GM20000 (cell line): ENCODE results near the gene DDB1.

Source experiments
- DNase-seq: peaks from one replicate; pipeline ENCODE4 v3.0.0; 2012; ENCODE audit warnings: low spot score
- TF ChIP-seq, protein P1 (sequence below): IDR thresholded peaks from 2 replicates; pipeline ENCODE4 v1.5.1; 2012; ENCODE audit warnings: mild to moderate bottlenecking, control low read depth; ENCODE audit errors: extremely low read depth, missing control alignments

The DDB1 gene

DNA sequence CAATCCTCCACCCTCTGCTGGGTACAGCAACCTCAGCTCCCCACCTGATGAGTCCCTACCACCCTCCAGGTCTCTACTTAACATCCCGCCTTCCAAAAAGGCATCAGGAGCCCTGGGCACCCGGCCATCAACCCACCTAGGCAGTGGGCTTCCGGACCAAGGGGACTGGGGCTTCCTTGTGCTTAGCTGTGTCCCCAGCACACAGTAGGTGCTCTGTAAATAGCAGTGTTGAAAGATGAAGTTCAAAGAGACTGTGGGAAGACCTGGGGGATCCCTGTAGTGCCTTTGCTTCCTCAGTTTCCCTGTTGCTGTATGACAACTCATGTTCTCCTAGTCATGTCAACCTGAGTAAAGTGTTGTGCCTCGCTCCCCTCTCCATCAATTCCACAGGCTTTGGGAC is 58.8 kb downstream of the DDB1 start:
- TF ChIP-seq, protein P1, sequence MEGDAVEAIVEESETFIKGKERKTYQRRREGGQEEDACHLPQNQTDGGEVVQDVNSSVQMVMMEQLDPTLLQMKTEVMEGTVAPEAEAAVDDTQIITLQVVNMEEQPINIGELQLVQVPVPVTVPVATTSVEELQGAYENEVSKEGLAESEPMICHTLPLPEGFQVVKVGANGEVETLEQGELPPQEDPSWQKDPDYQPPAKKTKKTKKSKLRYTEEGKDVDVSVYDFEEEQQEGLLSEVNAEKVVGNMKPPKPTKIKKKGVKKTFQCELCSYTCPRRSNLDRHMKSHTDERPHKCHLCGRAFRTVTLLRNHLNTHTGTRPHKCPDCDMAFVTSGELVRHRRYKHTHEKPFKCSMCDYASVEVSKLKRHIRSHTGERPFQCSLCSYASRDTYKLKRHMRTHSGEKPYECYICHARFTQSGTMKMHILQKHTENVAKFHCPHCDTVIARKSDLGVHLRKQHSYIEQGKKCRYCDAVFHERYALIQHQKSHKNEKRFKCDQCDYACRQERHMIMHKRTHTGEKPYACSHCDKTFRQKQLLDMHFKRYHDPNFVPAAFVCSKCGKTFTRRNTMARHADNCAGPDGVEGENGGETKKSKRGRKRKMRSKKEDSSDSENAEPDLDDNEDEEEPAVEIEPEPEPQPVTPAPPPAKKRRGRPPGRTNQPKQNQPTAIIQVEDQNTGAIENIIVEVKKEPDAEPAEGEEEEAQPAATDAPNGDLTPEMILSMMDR = no peak
- no peak for DNase-seq

DNA sequence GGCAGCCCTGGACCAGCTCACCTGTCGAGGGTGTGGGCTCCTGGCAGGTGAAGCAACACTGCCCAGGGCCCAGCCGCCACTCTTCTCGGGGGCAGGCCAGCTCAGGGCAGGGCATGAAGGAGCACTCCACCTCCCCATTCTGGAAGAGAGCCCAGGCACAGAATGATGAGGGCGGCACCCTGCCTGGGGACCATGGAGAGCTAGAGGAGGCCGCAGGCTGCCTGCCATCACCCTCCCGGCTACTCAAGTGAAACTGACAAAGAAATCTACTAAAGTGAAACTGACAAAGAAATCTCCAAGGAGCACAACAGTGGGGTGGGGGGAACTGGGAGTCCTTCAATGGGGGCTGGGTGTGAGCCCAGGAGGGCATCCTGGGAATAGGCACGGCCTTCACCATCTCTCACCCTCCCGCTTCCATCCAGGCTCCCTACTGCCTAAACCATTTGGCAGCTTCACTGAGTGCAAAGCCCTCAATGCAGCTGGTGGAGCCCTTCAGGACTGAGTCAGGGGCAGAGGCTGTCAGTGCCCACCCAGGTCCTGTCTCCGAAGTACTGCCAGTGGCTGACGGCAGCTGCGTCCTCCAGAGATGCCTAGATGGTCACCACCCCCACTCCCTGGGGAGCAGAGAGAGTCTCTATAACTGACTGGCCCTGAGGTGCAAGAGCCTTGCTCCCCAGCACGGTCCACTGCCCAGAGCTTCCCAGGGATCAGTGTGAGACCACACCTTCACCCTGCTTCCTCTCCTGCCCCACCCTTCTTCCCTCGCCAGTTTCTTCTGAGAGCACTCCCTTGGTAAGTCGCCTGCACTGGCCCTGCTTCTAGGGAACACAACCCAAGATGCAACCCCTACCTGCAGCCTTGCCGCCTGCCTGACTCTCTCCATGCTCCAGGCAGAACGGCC is 59.5 kb downstream of the DDB1 start:
- TF ChIP-seq, protein P1 = no peak
- DNase-seq = no peak

DNA sequence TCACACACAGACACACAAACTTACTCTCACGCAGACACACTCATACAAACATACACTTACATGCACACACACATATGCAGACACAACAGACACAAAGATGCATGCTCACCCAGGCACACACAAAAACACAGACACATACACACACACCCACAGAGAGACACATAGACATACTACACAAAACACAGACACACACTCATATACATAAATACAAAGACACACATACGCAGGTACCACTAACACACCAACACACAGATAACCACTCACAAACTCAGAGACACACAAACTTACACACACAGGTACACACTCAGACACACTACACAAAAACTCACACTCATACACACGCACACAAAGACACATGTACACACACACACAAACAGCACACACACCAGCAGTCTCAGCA is 60.2 kb downstream of the DDB1 start:
- TF ChIP-seq, protein P1 = no peak
- DNase-seq = no peak

DNA sequence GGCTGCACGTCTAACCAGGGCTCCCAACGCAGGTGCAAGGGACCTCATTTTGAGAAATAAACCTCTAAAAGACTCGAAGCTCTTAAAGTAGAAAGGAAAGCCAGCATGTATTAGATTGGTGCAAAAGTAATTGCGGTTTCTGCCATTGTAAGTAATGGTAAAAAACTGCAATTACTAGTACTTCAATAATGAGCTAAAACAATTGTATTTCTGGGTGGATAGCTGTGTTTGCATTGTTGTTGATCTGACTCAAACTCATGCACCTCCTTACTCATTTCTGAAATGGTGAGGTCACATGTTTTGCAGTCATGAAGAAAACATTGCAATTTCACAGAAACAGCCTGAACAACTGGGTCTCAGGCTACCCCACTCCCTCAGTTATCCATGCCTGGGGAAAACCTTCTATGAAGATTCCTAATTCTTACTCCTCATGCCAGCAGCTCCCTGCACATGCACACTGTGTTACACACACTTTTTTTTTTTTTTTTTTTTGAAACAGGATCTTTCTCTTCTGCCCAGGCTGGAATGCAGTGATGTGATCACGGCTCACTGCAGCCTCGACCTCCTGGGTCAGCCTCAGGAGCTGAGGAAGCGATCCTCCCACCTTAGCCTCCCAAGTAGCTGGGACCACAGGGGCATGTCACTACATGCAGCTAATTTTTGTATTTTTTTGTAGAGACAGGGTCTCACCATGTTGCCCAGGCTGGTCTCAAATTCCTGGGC is 62.4 kb downstream of the DDB1 start:
- DNase-seq = peak; percentile 56
- TF ChIP-seq, protein P1 = no peak

DNA sequence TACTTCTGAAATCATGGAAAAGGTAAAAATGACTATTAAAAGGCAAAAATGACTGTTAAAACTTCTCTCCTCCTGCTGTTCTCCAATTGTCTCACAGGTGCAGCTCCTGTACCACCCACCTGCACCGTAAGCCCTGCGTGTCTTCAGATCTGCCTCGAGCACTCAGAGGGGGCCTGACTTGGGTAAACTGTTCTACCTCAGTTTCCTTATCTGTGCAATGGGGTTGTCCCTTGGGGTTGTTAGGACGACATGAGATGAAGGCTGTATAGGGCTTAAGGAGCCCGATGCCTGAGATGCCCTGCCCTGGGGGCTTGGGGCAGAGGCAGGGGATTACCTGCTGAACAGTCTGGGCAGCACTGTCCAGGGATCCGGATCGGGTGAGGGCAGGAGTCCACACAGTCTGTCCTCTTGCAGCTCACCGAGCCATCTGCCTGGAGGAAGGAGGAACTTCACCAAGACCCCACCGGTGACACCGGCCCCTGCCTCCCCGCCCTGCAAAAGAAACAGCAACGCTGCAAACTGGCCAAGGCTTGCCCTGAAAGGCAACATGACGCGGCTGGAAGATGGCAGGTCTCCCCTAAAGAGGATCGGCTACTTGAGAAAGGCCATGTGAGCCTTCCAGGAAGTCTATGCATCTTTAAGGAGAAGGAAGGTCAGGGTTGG is 64.2 kb downstream of the DDB1 start:
- TF ChIP-seq, protein P1 = no peak
- no peak for DNase-seq

DNA sequence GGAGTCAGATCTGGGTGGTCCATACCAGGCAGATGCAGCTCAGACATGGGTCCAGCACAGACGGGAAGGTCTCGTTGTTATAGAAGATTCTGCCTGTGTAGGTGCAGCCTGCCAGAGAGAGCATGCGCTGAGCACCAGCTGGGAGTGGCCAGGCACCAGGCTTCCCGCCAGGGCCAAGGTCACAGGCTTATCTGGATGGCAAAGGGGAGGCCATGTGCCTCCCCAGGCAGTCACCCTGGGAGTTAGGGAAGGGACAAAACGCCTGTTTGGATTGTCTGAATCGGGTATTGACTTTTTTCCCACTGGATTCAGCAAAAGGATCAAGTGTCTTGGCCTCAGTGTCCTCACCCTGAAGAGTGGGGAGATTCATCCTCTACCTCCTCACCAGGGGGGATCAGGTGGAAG is 65.5 kb downstream of the DDB1 start:
- DNase-seq = no peak
- TF ChIP-seq, protein P1 = no peak

DNA sequence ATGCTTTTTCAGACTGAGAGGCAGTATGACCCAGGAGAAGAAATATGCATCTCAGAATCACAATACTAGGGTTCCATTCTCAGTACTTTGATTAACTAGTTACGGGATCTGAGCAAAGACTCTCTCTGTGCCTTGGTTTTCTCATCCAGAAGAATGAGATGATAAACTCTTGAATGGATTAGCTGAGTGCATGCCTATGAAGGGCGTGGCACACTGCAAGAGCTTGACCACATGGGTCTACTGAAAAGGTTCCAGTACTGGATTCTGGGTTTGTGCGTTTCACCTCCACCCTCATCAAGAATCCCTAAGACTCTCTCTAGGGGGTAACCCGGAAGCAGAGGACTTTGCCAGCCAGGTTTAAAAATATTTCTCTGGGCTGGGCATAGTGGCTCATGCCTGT is 66.3 kb downstream of the DDB1 start:
- TF ChIP-seq, protein P1 = no peak
- DNase-seq = no peak
